Spleen (tissue), 3 donors: ENCODE results near the gene SUSD4.

Source experiments
- POLR2A ChIP-seq, 3 donors: fragments of 450-650 bp; IDR thresholded peaks; one replicate each; pipeline ENCODE4 v1.5.1; 2017; ENCODE audit warnings: antibody characterized with exemption in 3 of 3, mild to moderate bottlenecking in 1 of 3
- POLR2AphosphoS5 ChIP-seq, 3 donors: sonication (generic); formaldehyde crosslinking; IDR thresholded peaks; one replicate each; pipeline ENCODE4 v1.5.1; 2017; ENCODE audit warnings: antibody characterized with exemption in 3 of 3

DNA sequence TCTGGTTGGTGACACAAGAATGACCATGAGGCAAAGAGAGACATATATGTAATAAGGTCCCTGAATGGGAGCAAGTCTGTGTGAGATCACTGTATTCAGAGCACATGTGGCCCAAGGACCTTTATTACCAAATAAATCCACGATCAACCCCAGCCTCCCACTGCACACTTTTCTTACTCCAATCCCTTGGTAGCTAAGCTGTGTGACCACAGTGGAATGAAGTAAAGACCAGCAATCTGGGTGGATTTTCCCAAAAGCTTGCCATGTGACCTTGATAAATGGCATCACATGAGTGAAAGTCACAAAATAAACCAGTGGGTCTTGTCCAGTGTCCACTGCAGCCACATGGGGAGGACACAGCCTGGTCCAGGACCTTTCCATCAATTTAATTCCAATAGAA is 184.2 kb downstream of the SUSD4 start:
- TF ChIP-seq POLR2A (IDR thresholded peaks at IDR 0.05) (no peak), POLR2AphosphoS5 (IDR thresholded peaks at IDR 0.05) (no peak)
